ENCODE data around the gene TBX4.

DNA sequence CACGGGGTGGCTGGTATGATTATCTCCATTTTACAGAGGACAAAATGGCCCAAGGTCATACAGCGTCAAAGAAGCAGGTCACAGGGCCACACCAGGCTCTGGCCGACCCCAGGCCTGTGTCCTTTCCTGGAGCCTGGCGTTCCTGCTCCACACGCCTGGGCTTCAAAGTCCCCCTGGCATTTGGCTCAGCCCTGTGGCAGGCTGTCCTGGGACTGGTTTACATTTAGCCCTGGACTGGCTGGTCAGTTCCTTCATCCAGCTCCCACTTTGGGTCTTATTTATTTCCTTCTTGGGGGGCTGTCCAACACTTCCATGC lies 37.3 kb upstream of the TBX4 start:
- TF ChIP-seq, protein P1, sequence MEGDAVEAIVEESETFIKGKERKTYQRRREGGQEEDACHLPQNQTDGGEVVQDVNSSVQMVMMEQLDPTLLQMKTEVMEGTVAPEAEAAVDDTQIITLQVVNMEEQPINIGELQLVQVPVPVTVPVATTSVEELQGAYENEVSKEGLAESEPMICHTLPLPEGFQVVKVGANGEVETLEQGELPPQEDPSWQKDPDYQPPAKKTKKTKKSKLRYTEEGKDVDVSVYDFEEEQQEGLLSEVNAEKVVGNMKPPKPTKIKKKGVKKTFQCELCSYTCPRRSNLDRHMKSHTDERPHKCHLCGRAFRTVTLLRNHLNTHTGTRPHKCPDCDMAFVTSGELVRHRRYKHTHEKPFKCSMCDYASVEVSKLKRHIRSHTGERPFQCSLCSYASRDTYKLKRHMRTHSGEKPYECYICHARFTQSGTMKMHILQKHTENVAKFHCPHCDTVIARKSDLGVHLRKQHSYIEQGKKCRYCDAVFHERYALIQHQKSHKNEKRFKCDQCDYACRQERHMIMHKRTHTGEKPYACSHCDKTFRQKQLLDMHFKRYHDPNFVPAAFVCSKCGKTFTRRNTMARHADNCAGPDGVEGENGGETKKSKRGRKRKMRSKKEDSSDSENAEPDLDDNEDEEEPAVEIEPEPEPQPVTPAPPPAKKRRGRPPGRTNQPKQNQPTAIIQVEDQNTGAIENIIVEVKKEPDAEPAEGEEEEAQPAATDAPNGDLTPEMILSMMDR (optimal IDR thresholded peaks at IDR 0.05 in 1 of 3, IDR thresholded peaks at IDR 0.05 in 1 of 3, conservative IDR thresholded peaks at IDR 0.05 in 1 of 3; ENCODE audit: extremely low read depth in 1 of 3, insufficient read depth in 2 of 3, low read length in 3 of 3) = no peak
- no peak for TF ChIP-seq EZH2 (IDR thresholded peaks at IDR 0.05; ENCODE audit: low read length)
